ENCODE results near the gene FN1. TPM values are rescaled to one million over a fixed set of nuclear protein-coding genes. Genes with fewer than 3 reads are reported as not detected.

Gene FN1
- total and polyA plus RNA-seq, 2 donors (not counting 1 experiment from before 2014, with no cell fraction given) = 0.05 TPM; not detected in 1

DNA sequence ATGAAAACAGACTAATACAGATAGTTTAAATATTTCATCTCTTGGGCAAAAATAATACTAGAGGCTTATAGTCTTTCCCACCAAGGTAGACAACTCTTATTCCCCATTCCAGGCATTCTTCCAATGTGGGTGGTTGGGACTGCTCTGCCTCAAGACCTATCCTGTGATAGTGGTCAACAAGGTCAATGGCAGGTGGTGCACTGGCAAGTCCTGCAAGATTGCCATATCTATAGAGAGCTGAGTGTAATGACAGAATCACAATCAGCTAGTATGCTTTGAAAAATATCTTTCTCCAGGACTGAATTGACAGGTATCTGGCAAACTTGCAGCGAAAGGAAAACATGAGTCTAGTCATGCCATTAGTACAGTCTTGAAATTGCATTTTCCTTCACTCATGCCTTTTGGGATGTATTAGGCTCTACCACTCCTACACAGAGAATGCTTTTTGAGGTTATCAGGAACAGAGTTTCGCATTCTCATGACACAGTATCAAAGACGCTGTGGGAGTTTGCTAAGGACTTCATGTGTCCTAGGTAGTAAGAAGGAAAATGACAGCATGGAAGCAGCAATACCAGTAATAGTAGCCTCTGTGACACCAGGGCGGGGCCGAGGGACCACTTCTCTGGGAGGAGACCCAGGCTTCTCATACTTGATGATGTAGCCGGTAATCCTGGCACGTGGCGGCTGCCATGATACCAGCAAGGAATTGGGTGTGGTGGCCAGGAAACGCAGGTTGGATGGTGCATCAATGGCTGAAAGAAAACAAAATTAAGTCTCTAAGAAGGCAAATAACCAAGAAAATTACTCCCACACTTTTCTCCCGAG lies 61.0 kb downstream of the FN1 start:
- Histone ChIP-seq H3K9me3 (ENCODE audit: control extremely low read depth in 1 of 3, control insufficient read depth in 2 of 3, insufficient read depth in 1 of 3, low read length in 2 of 3) (no peaks in the 10 kb centered on the region), H4K20me1 (ENCODE audit: control insufficient read depth, insufficient read depth, low read length, poor library complexity, severe bottlenecking) (no peaks in the 10 kb centered on the region), H3K79me2 (ENCODE audit: control insufficient read depth, insufficient read depth, low read length) (no peaks in the 10 kb centered on the region), H3K27ac (ENCODE audit: low read length in 2 of 2) (no peak overlapping the region), H3K36me3 (replicated peaks in 1 of 2; ENCODE audit: control extremely low read depth in 1 of 2, control insufficient read depth in 1 of 2, extremely low read depth in 1 of 2, insufficient read depth in 2 of 2, low read length in 1 of 2) (no peaks in the 10 kb centered on the region), H3K4me1 (ENCODE audit: control insufficient read depth in 2 of 2, insufficient read depth in 2 of 2, low read length in 2 of 2) (no peaks in the 10 kb centered on the region), H3K27me3 (replicated peaks in 1 of 4; ENCODE audit: control extremely low read depth in 1 of 4, control insufficient read depth in 3 of 4, insufficient read depth in 4 of 4, low read length in 3 of 4) (no peaks in the 10 kb centered on the region), H3K4me2 (replicated peaks; ENCODE audit: low read depth, low read length, poor library complexity, severe bottlenecking) (no peak overlapping the region), H3K9ac (ENCODE audit: low read length) (no peak overlapping the region), H3K4me3 (ENCODE audit: control extremely low read depth in 1 of 5, extremely low read depth in 1 of 5, insufficient read depth in 1 of 5, low read depth in 2 of 5, low read length in 4 of 5) (no peak overlapping the region), H2AFZ (ENCODE audit: insufficient read depth, low read depth, low read length, poor library complexity, severe bottlenecking) (no peak overlapping the region)
- ChIA-PET CTCF (no interaction called here), POLR2A (no interaction called here)
- H3K9me3 Mint-ChIP-seq (ENCODE audit: insufficient read depth) = peaks cover 5% of the 10 kb centered on the region
- H3K4me3 Mint-ChIP-seq = no peak overlapping the region
- intact Hi-C loops (cut with micrococcal nuclease) = no loop called here
- TF ChIP-seq CTCF (IDR thresholded peaks at IDR 0.05) (no peak), EZH2 (IDR thresholded peaks at IDR 0.05; ENCODE audit: borderline replicate concordance, insufficient read depth, low read depth, low read length, poor library complexity, severe bottlenecking) (no peak)
- ATAC-seq (ENCODE audit: low read depth) = no peak
- no peak overlapping the region for H3K27ac Mint-ChIP-seq
- no peaks in the 10 kb centered on the region for H3K27me3 Mint-ChIP-seq
- no peak for DNase-seq
- 87% methylated on average over 3 of the region's 10 CpGs for WGBS (ENCODE audit: insufficient coverage)
- H3K4me1 Mint-ChIP-seq = no peaks in the 10 kb centered on the region

- WGBS (ENCODE audit: insufficient coverage) = no CpG with 5 or more reads among the region's 1 CpG
- H3K27ac ChIP-seq (ENCODE audit: low read length in 2 of 2) = no peak overlapping the region
- peaks cover 5% of the 10 kb centered on the region for H3K9me3 Mint-ChIP-seq (ENCODE audit: insufficient read depth)
These were observed 61.9 kb downstream of the FN1 start for GRCh38 chr2:215374002-215374401.

More at GRCh38 chr2:215374002-215374401, 61.9 kb downstream of the FN1 start:
- Mint-ChIP-seq H3K4me1 (no peaks in the 10 kb centered on the region), H3K4me3 (no peak overlapping the region), H3K27me3 (no peaks in the 10 kb centered on the region), H3K27ac (no peak overlapping the region)
- Histone ChIP-seq H4K20me1 (ENCODE audit: control insufficient read depth, insufficient read depth, low read length, poor library complexity, severe bottlenecking) (no peaks in the 10 kb centered on the region), H3K4me2 (replicated peaks; ENCODE audit: low read depth, low read length, poor library complexity, severe bottlenecking) (no peak overlapping the region), H3K27me3 (replicated peaks in 1 of 4; ENCODE audit: control extremely low read depth in 1 of 4, control insufficient read depth in 3 of 4, insufficient read depth in 4 of 4, low read length in 3 of 4) (no peaks in the 10 kb centered on the region), H3K79me2 (ENCODE audit: control insufficient read depth, insufficient read depth, low read length) (no peaks in the 10 kb centered on the region), H3K4me1 (ENCODE audit: control insufficient read depth in 2 of 2, insufficient read depth in 2 of 2, low read length in 2 of 2) (no peaks in the 10 kb centered on the region), H3K4me3 (ENCODE audit: control extremely low read depth in 1 of 5, extremely low read depth in 1 of 5, insufficient read depth in 1 of 5, low read depth in 2 of 5, low read length in 4 of 5) (no peak overlapping the region), H3K9ac (ENCODE audit: low read length) (no peak overlapping the region), H2AFZ (ENCODE audit: insufficient read depth, low read depth, low read length, poor library complexity, severe bottlenecking) (no peak overlapping the region), H3K9me3 (ENCODE audit: control extremely low read depth in 1 of 3, control insufficient read depth in 2 of 3, insufficient read depth in 1 of 3, low read length in 2 of 3) (no peaks in the 10 kb centered on the region), H3K36me3 (replicated peaks in 1 of 2; ENCODE audit: control extremely low read depth in 1 of 2, control insufficient read depth in 1 of 2, extremely low read depth in 1 of 2, insufficient read depth in 2 of 2, low read length in 1 of 2) (no peaks in the 10 kb centered on the region)
- ChIA-PET POLR2A (no interaction called here), CTCF (no interaction called here)
- intact Hi-C loops (cut with micrococcal nuclease) = no loop called here
- DNase-seq = no peak
- no peak for TF ChIP-seq EZH2 (IDR thresholded peaks at IDR 0.05; ENCODE audit: borderline replicate concordance, insufficient read depth, low read depth, low read length, poor library complexity, severe bottlenecking)
- no peak for ATAC-seq (ENCODE audit: low read depth)
